Measurements from ENCODE around the gene HK1.
"Not testable (repeated sequence)": the region's sequence is repeated elsewhere in the genome, so short reads cannot be mapped to it uniquely, and the experiment has no call there.

The HK1 gene

GRCh38 chr10:69270990-69271389, 7.3 kb upstream of the HK1 start:
- Mint-ChIP-seq H3K4me1 (peaks cover 5% of the 10 kb centered on the region), H3K4me3 (no peak overlapping the region), H3K27me3 (no peaks in the 10 kb centered on the region), H3K27ac (no peak overlapping the region), H3K9me3 (no peaks in the 10 kb centered on the region), H3K36me3 (no peaks in the 10 kb centered on the region)
- DNase-seq (ENCODE audit: low spot score in 2 of 2) (no peak), ATAC-seq (ENCODE audit: low read depth) (no peak)

- H3K4me1 Mint-ChIP-seq: peaks cover 5% of the 10 kb centered on the region
- H3K36me3 Mint-ChIP-seq: no peaks in the 10 kb centered on the region
- no peak for DNase-seq (ENCODE audit: low spot score in 2 of 2)
- H3K27me3 Mint-ChIP-seq: no peaks in the 10 kb centered on the region
- no peak overlapping the region for H3K4me3 Mint-ChIP-seq
- no peak for ATAC-seq (ENCODE audit: low read depth)
- H3K9me3 Mint-ChIP-seq: no peaks in the 10 kb centered on the region
- no peak overlapping the region for H3K27ac Mint-ChIP-seq
Observed at GRCh38 chr10:69272624-69273023, 5.7 kb upstream of the HK1 start.

GRCh38 chr10:69275444-69275843, 2.9 kb upstream of the HK1 start:
- no peak for DNase-seq (ENCODE audit: low spot score in 2 of 2)
- no peaks in the 10 kb centered on the region for H3K9me3 Mint-ChIP-seq
- H3K4me1 Mint-ChIP-seq: peaks cover 16% of the 10 kb centered on the region
- no peaks in the 10 kb centered on the region for H3K27me3 Mint-ChIP-seq
- H3K4me3 Mint-ChIP-seq: no peak overlapping the region
- no peaks in the 10 kb centered on the region for H3K36me3 Mint-ChIP-seq
- no peak overlapping the region for H3K27ac Mint-ChIP-seq
- no peak for ATAC-seq (ENCODE audit: low read depth)

GRCh38 chr10:69276503-69276902, 1.8 kb upstream of the HK1 start:
- no peak for ATAC-seq (ENCODE audit: low read depth)
- H3K36me3 Mint-ChIP-seq: no peaks in the 10 kb centered on the region
- H3K27ac Mint-ChIP-seq: no peak overlapping the region
- H3K4me3 Mint-ChIP-seq: no peak overlapping the region
- peaks cover 19% of the 10 kb centered on the region for H3K4me1 Mint-ChIP-seq
- no peak for DNase-seq (ENCODE audit: low spot score in 2 of 2)
- H3K27me3 Mint-ChIP-seq: no peaks in the 10 kb centered on the region
- H3K9me3 Mint-ChIP-seq: no peaks in the 10 kb centered on the region

GRCh38 chr10:69279110-69279509, 814 bp downstream of the HK1 start:
- H3K4me3 Mint-ChIP-seq: peak overlapping the region; percentile 46
- H3K27ac Mint-ChIP-seq: peak overlapping the region; percentile 23
- ATAC-seq (ENCODE audit: low read depth): peak; percentile 97
- no peaks in the 10 kb centered on the region for H3K36me3 Mint-ChIP-seq
- peak in 1 of 2 donors; percentile 20 for DNase-seq (ENCODE audit: low spot score in 2 of 2)
- no peaks in the 10 kb centered on the region for H3K9me3 Mint-ChIP-seq
- no peaks in the 10 kb centered on the region for H3K27me3 Mint-ChIP-seq
- H3K4me1 Mint-ChIP-seq: peaks cover 19% of the 10 kb centered on the region

- peak overlapping the region; percentile 31 for H3K27ac Mint-ChIP-seq
- ATAC-seq (ENCODE audit: low read depth): no peak
- H3K4me1 Mint-ChIP-seq: peaks cover 19% of the 10 kb centered on the region
- no peaks in the 10 kb centered on the region for H3K36me3 Mint-ChIP-seq
- no peak overlapping the region for H3K4me3 Mint-ChIP-seq
- DNase-seq (ENCODE audit: low spot score in 2 of 2): no peak
- H3K9me3 Mint-ChIP-seq: no peaks in the 10 kb centered on the region
- no peaks in the 10 kb centered on the region for H3K27me3 Mint-ChIP-seq
Observed at GRCh38 chr10:69281507-69282413, 3.5 kb downstream of the HK1 start.

- not testable (repeated sequence) for ATAC-seq (ENCODE audit: low read depth); H3K27me3 Mint-ChIP-seq; H3K36me3 Mint-ChIP-seq; H3K4me3 Mint-ChIP-seq; DNase-seq (ENCODE audit: low spot score in 2 of 2); H3K27ac Mint-ChIP-seq; H3K9me3 Mint-ChIP-seq
- H3K4me1 Mint-ChIP-seq: peaks cover 11% of the 10 kb centered on the region
Observed at GRCh38 chr10:69284402-69284801, 6.1 kb downstream of the HK1 start.

GRCh38 chr10:69285699-69286098, 7.4 kb downstream of the HK1 start:
- no peaks in the 10 kb centered on the region for H3K9me3 Mint-ChIP-seq
- H3K36me3 Mint-ChIP-seq: no peaks in the 10 kb centered on the region
- peaks cover 8% of the 10 kb centered on the region for H3K4me1 Mint-ChIP-seq

GRCh38 chr10:69287181-69287580, 8.9 kb downstream of the HK1 start:
- Mint-ChIP-seq H3K4me1 (peaks cover 2% of the 10 kb centered on the region), H3K4me3 (no peak overlapping the region), H3K9me3 (no peaks in the 10 kb centered on the region), H3K36me3 (no peaks in the 10 kb centered on the region), H3K27ac (no peak overlapping the region), H3K27me3 (no peaks in the 10 kb centered on the region)
- DNase-seq (ENCODE audit: low spot score in 2 of 2): no peak
- no peak for ATAC-seq (ENCODE audit: low read depth)

More at GRCh38 chr10:69285699-69286098, 7.4 kb downstream of the HK1 start:
- no peak overlapping the region for H3K27ac Mint-ChIP-seq
- H3K4me3 Mint-ChIP-seq: no peak overlapping the region
- DNase-seq (ENCODE audit: low spot score in 2 of 2) (no peak), ATAC-seq (ENCODE audit: low read depth) (no peak)
- no peaks in the 10 kb centered on the region for H3K27me3 Mint-ChIP-seq

- peaks cover 2% of the 10 kb centered on the region for H3K4me1 Mint-ChIP-seq
- peaks cover 4% of the 10 kb centered on the region for H3K27me3 Mint-ChIP-seq
- H3K9me3 Mint-ChIP-seq: no peaks in the 10 kb centered on the region
- no peaks in the 10 kb centered on the region for H3K36me3 Mint-ChIP-seq
- ATAC-seq (ENCODE audit: low read depth): no peak
- no peak overlapping the region for H3K4me3 Mint-ChIP-seq
- H3K27ac Mint-ChIP-seq: no peak overlapping the region
- DNase-seq (ENCODE audit: low spot score in 2 of 2): no peak
Observed at GRCh38 chr10:69290993-69291392, 12.7 kb downstream of the HK1 start.

GRCh38 chr10:69292459-69292858, 14.2 kb downstream of the HK1 start:
- Mint-ChIP-seq H3K9me3 (no peaks in the 10 kb centered on the region), H3K27ac (no peak overlapping the region), H3K4me3 (no peak overlapping the region), H3K27me3 (peaks cover 5% of the 10 kb centered on the region), H3K36me3 (no peaks in the 10 kb centered on the region), H3K4me1 (no peaks in the 10 kb centered on the region)
- ATAC-seq (ENCODE audit: low read depth) (no peak), DNase-seq (ENCODE audit: low spot score in 2 of 2) (no peak)

GRCh38 chr10:69295027-69295636, 16.8 kb downstream of the HK1 start:
- DNase-seq (ENCODE audit: low spot score in 2 of 2) (no peak), ATAC-seq (ENCODE audit: low read depth) (no peak)
- H3K27ac Mint-ChIP-seq: no peak overlapping the region

GRCh38 chr10:69303632-69304051, 25.3 kb downstream of the HK1 start:
- Mint-ChIP-seq H3K27me3 (no peaks in the 10 kb centered on the region), H3K27ac (no peak overlapping the region), H3K4me3 (no peak overlapping the region), H3K4me1 (no peaks in the 10 kb centered on the region), H3K9me3 (no peaks in the 10 kb centered on the region), H3K36me3 (no peaks in the 10 kb centered on the region)
- ATAC-seq (ENCODE audit: low read depth) (no peak), DNase-seq (ENCODE audit: low spot score in 2 of 2) (no peak)

More at GRCh38 chr10:69295027-69295636, 16.8 kb downstream of the HK1 start:
- H3K9me3 Mint-ChIP-seq: no peaks in the 10 kb centered on the region
- H3K36me3 Mint-ChIP-seq: no peaks in the 10 kb centered on the region
- H3K27me3 Mint-ChIP-seq: peaks cover 5% of the 10 kb centered on the region
- no peak overlapping the region for H3K4me3 Mint-ChIP-seq
- H3K4me1 Mint-ChIP-seq: no peaks in the 10 kb centered on the region

GRCh38 chr10:69306421-69306820, 28.1 kb downstream of the HK1 start:
- Mint-ChIP-seq H3K4me3 (no peak overlapping the region), H3K36me3 (no peaks in the 10 kb centered on the region), H3K27ac (no peak overlapping the region), H3K4me1 (no peaks in the 10 kb centered on the region), H3K27me3 (no peaks in the 10 kb centered on the region), H3K9me3 (no peaks in the 10 kb centered on the region)
- ATAC-seq (ENCODE audit: low read depth): no peak
- no peak for DNase-seq (ENCODE audit: low spot score in 2 of 2)

All from memory B cell (primary cell).